ENCODE data around the gene PTPN5.

The PTPN5 gene

DNA sequence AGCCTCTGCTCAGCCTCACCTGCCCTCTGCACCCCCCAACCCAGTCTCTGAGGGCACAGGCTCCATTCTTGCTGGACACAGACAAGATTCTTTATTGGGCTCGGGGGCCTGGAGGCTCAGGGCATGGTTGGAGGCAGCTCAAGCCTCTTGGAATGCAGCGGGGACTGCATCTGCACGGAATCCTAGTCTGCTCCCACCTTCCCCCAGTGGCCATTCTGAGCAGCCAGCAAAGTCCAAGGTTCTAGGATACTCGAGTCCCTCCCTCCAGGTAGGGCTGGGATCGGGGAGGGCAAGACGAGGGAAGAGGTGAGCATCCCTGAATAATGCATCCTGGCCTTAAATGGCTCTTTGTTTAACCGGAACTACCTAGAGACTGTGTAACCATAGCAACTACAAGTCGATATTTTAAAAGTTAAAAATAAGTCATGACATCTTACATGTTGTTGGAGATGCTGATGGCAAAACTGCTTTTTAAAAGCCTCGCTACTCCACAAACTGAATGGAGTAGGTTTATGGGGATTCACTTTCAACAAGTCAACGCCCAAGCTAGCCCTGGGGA, 54.9 kb downstream of the PTPN5 start:
- DNase-seq: no peak

DNA sequence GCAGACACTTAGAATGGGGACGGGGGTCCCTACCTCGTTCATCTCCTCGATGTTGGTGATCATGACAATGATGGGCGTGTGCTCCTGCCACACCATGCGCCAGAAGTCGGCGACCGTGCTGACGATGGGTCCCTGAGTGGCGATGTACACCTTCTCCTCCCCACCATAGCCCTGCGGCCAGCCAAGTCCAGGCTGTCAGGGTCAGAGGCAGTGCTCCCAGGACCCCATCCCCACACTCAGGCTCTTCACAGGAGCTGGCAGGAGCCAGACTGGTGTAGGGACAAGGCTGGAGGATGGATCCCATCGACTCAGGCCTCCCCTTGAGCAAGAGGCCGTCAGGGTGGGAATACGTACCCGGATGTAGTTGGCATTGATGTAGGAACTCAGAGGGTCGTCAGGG, 58.4 kb downstream of the PTPN5 start:
- no peak for DNase-seq

DNA sequence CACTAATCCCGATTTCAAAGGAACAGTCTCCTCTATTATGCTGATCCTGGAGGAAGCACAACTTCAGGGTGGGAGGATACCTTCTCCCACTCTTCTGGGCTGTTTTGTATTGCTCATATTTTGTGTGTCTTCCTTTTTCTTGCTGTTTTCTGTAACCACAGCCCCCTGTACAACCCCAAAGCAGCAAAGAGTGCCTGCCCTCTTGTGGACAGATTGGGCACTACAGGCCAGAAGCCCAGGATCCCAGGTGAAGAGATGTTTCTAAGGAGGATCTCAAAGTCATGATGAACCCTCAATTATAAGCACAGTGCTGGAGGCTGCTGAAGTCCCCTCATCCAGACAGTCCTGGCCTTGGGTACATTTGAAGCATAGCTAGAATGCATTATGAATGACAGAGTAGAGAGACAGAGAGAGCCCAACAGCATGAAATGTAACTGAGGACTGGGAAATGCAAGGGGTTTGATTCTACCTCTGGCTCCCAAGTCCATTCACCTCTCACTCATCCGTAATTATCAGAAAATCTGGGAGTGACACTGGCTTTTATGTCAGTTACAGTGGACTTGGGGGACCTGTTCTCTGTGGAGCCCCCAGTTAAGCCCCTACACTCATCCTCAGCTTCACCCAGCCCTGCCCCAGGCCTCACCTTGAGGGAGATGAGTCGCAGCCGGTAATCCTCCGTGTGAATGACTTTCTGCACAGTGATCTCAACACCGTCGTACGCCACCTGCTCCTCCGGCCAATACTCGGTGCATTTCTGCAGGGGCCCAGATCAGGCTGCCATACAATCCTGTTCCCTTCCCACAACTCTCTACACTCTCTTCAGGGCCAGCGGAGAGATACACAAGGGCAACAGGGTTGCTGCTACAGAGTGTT, 59.4 kb downstream of the PTPN5 start:
- peak; percentile 72 for DNase-seq

DNA sequence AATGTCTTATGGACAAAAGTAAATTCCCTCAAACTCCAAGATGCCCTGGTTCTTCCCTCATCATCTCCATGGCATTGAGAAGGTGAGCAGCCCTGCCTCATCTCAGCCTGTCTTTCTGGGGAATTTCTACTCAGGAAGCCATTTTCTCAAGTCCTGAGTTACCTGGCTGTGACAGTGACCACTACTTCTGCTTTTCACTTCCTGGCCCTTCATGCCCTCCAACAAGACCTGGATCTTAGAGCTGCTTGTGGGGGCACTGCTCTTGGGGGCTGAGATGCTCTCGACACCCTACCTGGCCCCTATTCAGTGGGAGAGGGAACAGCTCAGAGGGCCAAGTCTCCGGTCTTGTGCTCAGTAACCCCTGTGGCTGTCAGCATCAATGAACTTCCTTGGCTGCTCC, 60.2 kb downstream of the PTPN5 start:
- DNase-seq: no peak

DNA sequence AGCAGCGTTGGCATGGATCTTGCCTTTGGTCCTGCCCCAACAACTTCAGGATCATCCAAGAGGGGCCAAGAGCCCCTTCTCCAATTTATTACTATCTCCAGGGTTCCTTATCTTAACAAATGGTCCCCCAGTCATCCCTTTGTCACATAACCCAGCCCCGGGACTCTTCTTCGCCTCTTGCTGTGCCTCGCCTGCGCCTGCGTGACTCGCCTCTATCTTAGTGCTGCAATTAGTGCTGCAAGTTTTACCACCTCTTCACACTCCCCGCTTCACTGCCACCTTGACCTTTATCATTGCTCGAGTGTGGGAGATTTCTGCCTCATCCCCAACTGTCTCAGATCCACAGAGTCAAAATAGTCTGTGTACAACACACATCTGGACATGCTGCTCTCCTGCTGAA, 61.6 kb downstream of the PTPN5 start:
- no peak for DNase-seq

DNA sequence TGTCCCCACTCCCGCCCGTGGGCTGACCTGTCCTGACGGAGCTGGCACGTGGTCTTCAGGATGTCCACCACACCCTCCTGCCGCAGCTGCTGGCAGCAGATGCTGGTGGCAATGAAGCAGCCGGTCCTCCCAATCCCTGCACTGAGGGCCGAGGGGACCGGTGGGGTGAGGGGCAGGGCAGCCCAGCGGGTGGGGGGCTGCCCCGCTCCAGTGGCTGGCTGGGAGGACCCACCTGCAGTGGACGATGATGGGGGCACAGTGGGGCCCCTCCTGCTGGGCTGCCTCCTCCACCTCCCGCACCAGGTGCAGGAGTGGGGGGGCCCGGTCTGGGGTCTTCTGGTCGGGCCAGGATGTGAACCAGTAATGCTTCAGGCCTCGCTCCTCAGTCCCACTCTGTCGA, 62.2 kb downstream of the PTPN5 start:
- DNase-seq: no peak

DNA sequence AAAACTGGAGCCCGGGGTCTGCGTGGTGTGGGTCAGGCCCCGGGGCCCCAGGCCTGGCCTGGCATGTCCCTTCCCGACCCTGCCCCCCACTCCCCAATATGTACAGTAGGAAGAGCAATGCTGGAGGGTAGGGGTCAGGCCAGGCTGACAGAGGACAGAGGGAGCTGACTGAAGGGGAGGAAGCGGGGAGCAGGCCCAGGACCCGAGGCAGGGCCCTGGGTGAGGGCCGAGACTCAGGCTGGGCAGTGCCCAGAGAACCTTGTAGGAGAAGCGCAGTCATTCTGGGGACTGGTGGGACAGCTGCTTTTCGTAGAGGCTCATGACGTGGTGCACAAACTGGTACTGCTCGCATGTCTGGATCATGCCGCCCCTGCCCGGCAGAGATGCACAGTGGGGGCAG, 62.9 kb downstream of the PTPN5 start:
- DNase-seq: no peak

DNA sequence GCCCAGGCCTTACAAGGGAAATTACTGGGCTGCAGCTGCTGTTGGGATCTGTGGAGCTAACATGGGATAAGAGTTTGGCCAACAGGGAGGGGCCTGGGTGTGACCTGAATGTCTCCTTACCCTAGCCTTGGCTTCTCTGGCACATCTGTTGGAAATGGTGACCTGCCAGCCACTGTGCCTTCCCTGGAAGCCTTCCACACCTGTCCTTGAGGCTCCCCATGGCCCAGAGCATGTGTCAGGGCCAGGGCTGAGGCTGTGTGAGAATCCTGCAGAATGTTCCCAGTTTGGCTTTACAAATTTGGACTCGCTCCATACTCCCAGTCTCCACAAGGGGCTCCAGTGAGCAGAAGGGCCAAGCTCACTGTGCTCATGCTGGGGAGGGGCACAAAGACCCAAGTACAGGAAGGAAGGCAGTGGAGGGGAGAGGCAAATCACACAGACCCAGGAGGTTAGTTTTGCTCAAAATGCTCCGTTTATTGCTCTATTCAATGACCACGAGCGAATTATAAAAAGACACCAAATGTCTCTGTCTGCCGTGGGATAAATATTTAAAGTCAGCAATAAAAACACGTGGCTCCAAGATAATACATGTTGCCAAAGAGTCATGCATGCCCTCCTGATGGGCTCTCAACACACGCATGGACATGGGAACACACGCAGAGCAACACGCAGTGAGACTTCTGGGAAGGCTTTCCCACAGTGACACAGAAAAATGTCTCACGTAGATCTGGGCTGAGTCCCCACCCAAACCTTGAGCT, 63.9 kb downstream of the PTPN5 start:
- peak; percentile 62 for DNase-seq

DNA sequence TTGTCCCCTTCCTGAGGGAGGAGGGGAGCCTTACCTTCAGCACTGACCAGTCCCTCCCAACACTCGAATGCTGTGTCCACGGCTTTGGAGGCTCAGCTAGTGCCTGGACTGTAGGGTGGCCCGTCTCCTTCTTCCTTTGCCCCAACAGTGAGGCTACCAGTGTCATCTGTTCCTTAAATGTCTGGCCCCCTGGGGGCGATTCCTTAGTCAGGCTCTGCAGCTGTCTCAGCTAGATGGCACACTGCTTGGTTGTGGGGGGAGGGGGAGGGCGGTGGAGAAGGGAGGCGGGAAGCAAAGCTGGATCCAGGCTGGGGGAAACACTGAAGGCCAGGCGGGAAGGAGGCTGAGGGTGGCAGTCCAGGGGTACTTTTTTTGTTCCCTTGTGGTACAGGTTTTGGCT, 65.6 kb downstream of the PTPN5 start, which contains the start of gene IGSF22:
IGSF22 (minus strand) TSS at position 149 of the 400 bp plus-strand sequence. CDS start 1,952 bp downstream, outside the sequence.
- no peak for DNase-seq

DNA sequence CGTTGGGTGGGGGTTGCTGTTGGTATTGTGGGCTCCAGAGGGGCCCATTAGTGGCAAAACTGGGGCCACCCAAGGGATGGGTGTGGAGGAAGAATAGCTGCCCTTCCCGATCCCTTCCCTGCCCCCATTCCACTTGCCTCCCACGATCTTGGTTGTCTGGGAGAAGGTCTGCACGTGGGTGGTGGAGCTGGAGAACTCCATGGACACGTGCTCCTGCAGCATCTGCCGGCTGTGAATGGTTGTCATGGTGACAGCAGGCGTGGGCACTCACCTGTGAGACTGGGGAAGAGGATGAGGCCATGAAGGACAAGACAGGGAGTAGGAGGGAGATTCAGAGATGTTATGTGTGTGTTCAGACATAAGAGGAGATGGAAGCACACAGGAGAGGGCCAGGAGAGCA, 67.6 kb downstream of the PTPN5 start:
- no peak for DNase-seq

DNA sequence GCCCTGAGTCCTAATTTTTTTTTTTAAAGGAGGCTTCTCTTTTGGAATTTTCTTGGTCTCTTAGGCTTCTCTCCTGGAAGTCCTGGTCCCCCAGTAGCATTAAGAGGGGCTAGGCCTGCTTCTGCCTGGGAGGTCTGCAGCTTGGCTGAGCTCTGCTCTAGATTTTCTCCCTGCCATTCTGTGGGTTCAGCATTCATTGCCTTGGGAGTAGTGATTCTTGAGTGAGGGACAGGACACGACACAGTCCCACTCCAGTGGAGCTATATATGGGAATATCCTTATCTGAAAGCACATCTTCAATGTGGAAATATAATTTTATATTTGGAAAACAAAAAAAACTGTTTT, 69.3 kb downstream of the PTPN5 start:
- DNase-seq: no peak

DNA sequence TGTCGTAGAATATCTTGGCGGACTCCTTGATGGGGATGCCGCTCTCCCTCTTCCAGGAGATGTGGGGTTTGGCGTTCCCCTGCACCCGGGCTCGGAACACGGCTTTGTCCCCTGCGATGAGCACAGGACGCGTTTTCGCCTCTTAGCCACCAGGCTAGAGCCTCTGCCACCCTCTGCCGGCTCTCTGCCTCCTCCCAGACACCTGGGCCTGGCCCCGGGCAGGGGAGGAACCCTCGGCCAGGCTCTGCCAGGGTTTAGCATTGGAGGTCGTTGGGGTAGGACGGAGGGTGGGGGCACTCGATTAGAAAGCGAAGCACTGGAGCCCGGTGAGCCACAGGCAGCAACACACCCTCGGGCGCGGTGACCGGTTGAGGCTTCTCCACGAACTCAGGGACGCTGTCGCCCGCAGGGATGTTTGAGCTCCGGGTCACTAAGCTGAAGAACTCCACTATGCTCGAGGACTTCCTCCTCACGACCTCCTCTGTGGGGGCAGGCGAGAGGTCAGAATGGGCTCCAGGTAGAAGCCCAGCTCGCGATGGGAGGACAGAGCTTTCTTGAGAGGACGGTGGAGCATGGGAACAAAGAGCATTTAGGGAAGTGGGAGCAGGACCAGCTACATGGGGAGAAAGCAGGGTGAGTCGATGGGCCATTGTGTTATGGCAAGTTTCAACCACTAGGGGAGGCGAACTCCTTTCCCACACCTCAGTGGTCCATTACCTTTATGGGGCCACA, 69.9 kb downstream of the PTPN5 start:
- peak; percentile 63 for DNase-seq

DNA sequence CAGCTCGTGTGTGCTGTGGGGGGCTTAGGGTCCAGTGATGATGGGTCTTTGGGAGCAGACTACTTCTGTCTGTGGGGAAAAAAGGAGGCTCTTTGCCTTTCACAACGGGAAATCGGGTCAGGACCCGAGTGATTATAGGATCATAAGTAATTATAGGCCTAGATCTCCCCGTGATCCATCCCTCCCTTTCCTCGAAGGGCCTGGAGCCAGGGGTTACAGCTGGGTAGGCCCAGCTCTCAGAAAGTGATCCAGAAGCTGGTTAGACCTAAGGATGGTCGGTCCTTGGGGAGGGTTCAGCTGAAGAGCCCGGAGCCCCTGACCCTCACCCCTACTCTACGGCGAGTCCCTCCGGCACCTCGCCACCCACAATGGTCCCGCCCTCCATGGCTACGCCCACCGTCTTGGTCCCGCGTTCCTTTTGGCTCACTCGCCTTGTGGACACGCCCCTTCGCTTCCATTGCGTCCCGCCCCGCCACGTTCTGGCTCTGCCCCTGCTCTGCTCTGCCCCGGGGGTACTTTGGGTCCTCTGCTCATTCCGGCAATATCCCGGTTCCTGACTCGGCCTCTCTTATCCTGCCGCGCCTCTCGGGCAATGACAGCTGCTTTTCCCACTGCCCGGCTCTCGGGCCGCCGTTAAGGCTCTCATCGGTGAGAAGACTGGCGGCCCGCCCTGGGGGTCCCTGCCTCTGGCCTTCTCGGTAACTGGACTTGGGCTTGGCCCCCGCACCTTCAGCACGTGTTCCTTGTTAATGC, 70.6 kb downstream of the PTPN5 start:
- DNase-seq: peak; percentile 86

DNA sequence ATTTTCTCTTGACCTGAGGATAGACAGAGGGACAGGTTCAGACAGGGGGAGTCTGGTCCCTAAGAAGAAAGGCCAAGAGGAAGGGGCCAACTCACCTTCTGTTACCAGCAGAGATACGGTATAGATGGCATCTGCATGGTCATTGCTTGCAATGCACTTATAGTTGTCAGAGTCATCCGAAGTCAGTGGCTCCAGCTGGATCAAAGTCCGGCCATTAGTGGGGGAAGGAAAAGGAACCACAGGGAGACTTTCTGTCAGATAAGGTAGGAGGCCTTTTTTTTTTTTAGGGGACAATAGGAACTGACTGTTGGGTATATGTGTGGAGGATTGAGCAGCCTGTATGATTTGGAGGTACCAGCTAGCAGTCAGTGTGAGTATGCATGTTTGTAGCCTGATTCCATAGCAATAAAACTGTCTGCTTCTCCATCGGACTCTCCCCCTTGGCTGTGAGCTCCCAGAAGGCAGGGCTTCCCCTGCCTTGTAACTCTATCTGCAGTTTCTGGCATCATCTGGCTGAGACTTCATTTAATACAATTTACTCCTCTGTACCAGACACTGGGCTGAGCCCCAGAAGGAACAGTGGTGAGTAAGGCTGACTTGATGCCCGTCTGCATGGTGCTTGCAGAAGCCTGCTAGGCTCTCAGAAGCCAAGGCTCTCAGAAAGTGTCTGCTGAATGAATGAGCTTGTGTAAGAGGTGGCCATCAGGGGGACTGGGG, 71.3 kb downstream of the PTPN5 start:
- no peak for DNase-seq

DNA sequence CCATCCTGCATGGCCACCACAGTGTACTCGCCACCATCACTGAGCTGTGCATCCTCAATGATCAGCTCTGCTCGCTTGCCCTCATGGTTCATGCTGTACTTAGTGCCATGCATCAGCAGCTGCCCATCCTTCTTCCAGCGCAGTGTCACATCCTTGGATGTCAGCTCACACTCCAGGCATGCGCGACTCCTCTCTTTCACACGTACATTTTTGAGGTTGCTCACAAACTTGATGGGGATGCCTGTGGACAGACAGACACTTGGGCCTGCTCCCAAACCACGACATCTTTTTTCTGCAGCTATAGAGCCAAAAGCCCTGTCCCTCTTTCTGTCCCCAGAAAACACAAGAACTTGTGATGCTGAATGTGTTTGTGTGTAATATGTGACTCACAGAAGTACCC, 76.1 kb downstream of the PTPN5 start:
- no peak for DNase-seq

DNA sequence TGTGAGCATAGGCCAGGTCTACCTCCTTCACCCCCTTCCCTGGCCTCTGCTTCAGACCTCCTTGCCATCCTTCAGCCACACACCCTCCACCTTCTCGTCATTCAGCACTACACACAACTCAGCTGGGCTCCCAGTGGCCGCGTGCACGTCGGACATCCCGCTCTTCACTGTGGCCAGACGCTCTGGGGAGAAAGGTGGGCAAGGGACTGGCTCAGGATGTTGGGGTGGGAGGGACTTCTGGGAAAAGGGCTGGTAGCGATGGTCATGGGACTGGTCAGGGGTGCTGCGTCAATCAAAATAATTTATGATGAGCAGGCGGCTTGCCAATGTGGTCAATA, 77.2 kb downstream of the PTPN5 start:
- no peak for DNase-seq

DNA sequence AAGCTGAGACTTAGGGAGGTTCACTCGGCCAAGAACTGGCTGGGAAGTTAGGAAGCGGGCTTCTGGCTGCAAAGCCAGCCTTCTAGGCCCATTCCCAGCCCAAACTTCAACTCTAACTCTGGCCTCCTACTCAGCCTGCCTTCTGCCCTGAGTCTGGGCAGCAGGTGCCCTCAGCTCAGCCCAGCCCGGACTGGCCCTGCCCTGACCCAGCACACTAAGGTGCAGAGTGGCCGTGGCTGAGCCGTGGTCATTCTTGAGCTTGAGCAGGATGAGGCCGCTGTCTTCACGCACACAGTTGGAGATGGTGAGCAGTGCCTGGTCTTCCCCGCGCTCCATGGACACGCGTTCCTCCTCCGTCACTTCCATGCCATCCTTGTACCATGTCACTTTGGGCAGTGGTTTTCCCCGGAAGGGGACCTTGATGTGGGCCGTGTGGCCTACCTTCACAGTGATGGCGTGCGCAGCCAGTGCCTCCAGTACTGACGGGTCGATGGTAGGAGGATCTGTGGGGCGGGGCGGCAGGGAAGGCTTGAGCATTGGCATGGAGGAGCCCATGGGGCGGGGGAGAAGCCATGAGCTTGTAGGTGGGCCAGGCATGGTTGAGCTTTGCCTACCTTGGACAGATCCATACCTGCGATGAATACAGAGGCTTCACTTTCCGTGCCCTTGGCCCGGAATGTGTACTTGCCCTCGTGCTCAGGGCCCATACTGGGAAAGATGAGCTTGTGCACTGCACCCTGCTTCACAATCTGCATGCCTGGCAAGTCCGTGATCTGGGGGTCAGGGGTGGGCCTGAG, 77.8 kb downstream of the PTPN5 start:
- DNase-seq: no peak

DNA sequence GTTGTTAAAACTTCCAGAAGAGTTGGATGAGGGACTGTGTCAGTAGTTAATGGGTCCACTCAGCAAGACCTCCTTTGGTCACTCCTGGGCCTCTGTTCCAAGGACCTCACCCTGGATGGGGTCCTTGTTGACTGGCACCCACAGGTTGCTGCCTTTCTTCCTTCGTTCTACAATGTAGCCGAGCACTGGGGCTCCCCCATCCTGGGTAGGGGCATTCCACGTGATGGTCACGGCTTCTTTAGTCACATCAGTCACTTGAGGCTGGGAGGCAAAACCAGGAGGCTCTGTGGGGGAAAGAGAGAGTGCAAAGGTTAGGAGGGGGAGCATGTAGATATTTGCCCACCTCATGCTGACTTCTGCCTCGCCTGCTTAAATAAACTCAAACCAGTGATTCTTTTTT, 81.1 kb downstream of the PTPN5 start:
- no peak for DNase-seq

DNA sequence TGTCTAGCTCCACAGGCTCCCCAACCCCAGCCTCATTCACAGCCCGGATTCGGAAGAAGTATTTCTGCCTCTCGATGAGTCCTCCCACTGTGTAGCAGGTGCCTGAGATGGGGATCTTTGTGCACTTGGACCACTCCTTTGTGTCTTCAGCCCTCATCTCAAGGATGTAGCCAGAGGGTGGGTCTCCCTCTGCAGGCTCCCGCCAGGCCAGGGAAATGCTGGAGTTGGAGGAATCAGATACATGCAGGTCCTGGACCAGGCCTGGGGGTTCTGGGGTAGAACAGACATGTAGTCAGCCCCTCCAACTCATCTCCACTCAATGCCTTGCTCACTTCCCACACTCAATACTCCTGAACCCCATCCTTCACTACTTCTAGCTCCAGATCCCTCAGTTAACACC, 82.2 kb downstream of the PTPN5 start:
- DNase-seq: no peak

DNA sequence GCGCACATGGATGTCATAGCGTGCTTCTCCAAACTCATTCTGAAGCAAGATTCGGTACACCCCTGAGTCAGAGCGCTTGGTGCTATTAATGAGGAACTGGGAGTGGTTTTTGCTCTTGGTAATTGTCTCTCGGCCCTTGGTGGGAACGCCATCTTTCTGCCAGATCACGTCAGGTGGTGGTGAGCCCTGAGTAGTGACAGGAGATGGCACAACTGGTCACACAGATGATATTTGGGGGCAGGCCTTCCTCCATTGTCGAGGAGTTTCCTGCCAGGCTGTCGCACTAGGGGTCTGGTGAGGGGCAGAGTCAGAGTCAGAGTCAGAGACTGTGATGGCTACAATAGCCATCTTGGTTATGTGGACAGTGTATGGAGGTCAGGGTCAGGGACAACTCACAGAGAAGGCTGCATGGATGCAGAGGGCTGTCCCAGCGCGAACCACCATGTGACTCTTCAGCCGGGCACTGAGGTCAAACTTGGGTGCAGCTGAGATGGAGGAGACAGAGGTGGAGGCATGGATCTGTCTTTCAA, 83.7 kb downstream of the PTPN5 start:
- no peak for DNase-seq

All from activated CD4-positive, alpha-beta T cell treated with anti-CD3 and anti-CD28 coated beads for 48 hours (primary cell).